HG03432 (cell line): Measurements from ENCODE around the gene TECR.
"Not testable (repeated sequence)": the region's sequence is repeated elsewhere in the genome, so short reads cannot be mapped to it uniquely, and the experiment has no call there.

Experiments used
- ATAC-seq: cut with Tn5 transposase; IDR thresholded peaks from one replicate; pipeline ENCODE4 v1.9.1; 2021; ENCODE audit warnings: mild to moderate bottlenecking, moderate library complexity; ENCODE audit not compliant: unreplicated experiment

Gene TECR

DNA sequence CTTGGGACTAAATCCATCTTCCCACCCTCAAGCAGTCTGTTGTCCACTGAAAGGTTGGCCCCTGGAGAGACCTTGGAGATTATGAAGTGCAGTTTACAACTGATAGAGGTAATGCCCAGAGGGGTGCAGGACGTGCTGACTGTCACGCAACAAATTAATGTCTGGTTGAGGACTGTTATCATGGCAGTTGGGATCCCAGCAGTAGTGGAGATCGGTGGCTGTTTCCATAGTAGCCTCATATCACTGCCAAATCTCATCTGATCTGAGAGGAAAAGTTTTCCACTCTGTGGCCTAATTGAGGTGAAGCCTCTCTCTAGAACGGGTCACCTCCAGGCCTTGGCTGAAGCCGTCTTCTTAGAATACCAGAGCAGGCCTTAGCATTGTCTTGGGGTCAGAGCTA is 4.1 kb downstream of the TECR start:
- no peak for ATAC-seq

DNA sequence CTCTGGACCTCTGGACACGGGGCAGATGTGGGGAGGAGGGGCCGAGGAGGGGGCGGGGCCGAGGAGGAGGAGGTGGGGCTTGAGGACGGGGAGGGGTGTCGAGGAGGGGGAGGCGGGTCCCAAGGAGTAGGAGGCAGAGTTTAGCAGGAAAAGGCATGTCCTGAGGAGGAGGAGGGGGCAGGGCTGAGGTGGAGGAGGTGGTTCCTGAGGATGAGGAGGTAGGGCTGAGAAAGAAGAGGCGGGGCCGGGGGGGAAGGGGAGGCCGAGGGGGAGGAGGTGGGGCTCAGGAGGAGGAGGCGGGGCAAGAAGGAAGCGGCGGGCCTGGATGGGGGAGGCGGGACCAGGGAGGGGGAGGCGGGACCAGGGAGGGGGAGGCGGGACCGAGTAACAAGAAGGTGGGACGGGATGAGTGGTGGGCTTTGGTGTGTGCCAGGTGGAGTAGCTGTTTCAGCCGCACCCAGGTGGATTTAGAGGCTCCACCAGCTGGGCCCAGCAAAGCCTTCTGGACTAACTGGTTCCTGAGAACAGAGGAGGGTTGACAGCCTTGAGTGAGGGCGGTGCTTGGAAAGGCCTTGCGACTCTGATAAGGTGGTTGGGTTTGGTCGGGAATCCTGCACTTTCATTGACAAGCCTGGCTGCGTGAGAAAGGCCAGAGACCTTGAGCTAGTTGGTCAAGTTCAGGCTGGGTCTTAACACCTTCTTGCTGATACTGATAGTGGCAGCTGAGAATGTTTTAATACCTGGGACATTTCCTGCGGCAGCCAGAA is 7.7 kb downstream of the TECR start:
- no peak for ATAC-seq

DNA sequence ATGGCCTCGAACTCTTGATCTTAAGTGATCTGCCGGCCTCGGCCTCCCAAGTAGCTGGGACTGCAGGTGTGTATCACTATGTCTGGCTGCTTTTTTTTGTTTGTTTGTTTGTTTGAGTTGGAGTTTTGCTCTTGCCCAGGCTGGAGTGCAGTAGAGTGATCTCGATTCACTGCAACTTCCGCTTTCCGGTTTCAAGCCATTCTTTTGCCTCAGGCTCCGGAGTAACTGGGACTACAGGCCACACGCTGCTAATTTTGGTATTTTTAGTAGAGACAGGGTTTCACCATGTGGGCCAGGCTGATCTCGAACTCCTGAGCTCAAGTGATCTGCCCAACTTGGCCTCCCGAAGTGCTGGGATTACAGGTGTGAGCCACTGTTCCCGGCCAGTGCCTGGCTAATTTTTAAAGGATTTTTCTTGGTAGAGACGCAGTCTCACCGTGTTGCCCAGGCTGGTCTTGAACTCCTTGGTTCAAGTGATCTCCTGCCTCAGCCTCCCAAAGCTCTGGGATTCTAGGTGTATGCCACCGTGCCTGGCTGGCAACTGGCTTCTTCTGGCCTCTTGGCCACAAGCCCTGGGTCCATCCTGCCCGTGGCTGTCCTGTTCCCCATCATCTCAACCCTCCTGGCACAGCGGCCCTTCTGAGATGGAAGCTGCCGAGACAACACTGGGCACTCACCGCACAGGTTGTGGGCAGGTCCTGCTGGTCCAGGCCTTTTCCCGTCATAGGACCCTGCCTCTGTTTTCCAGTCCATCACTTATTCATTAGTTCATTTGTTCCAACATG is 11.5 kb downstream of the TECR start:
- no peak for ATAC-seq

DNA sequence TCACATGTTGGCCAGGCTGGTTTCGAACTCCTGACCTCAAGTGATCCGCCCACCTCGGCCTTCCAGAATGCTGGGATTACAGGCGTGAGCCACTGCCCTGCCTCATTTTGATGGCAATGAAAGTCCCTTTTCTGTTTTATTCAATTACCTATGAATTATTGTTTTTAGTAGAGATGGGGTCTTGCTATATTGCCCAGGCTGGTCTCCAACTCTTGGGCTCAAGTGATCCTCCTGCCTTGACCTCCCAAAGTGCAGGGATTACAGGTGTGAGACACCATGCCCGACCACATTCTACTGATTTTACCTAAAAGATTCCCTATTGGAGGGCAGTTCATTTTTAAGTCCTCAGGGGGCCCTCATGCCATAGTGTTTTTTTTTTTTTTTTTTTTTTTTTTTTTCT is 12.6 kb downstream of the TECR start:
- ATAC-seq, result not testable (repeated sequence)

DNA sequence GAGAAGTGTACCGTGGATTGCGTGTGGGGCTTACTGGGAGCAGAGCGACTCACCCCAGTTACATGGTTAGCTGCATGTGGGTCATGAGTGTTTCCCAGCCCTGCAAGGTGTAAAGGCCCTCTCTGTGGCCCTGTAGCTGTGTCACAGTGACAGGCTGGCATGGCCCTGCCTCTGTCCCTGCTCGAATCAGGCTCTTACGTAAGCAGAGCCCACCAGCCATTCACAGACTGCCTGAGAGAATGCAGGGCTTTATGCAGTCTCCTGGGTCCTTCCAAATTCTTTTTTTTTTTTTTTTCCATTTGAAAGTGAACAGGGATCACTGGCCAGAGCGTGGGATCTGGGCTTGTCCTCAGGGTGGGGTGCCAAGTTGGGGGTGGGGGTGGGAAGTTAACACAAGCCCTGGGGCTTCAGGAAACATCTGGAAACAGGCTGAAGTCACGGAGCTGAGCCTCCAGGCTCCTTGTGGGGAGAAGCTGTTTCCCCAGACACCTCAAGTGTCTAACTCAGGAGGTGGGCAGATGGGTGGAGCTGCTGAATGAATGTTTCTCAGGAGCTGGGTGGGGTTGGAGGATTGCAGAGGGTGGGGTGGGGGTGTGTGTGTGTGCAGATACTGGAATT is 13.4 kb downstream of the TECR start:
- no peak for ATAC-seq

DNA sequence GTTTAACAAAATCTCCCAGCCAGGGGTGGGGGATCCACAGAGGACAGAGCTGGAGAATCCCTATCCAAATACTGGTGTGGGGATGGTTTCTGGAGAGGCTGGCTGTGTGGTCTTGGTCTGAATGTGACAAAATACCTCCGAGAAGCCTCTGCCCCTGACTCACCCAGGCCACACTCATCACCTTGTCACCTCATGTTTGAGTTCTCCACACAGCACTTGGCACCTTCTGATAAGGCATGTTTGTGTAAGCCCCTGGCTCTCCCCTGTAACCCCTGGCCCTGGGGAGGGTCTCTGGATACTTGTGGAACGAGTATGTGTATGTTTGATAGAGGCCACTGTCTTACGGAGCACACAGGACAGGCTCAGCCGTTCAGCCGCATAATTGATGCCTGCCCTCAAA is 14.7 kb downstream of the TECR start:
- no peak for ATAC-seq

DNA sequence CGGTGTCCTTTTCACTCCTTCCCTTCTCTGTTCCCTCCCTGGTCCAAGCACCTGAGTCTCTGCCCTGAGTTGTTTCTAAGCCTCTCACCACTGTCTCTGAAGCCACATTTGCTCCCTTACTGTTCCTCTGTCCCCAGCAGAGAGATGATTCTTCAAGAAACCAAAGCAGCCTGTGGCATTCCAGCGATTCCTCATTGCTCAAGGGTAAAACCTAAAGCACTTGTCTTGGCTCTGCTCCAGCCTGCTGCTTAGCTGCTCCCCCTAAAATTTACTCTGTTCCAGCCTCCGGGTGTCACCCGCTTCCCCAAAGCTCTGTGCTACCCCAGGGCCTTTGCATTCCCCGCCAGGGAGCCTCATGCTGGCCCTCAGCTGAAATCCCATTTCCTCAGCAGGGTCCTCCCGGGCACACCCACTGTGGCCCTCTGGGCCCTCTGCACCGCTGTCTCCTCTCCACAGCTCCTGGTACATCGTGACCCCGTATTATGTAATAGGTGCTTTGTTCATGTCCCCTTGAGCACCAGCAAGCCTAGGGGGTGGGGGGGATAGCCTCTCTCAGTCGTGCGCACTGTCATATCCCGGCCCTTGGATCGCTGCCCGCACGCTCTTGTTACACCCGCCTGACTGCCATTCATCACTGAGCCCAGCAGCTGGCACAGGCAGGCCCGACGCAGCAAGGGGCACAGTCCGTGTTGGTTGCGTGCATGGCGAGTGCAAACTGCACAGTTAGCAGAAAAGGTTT is 15.8 kb downstream of the TECR start:
- ATAC-seq, result no peak

DNA sequence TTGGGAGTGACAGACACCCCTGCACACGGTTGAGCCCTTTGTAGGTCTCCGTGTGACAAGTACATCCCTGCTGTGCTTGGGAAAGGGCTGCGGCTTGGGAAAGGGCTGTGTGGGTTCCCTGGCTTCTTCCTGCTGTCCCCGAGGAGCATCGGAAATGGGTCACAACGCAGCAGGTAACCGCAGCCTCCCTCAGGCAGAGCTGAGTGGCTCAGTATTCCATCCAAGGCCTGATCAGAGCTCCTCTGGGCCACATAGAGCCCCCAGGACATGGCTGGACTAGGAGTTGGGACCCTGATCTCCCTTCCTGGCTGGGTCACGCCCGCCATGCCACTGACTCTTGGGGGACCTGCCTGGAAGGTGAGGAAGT is 16.3 kb downstream of the TECR start:
- ATAC-seq, result no peak

DNA sequence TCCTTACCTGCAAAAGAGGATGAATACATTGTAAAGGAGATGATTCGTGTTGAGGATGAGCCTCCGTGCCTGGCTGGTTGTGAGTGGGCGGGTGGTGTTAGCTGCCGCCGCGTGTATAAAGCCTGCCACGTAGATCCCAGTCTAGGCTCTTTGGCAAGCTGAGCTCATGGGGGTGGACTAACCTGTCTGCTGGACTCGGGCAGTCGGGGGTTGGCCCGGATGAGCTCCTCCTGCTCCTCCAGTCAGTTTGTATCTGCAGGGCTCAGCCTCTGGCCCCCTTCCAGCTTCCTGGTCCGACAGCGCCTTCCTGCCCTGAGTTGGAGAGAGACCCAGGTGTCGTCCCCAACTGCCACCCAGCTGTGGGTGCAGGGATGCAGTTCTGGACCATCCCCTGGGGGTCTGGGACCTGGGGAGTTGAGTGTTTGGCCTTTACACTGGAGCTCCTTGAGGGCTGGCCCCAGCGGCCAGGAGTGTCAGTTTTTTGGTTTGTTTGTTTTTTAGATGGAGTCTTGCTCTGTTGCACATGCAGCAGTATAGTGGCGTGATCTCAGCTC is 20.9 kb downstream of the TECR start:
- no peak for ATAC-seq

DNA sequence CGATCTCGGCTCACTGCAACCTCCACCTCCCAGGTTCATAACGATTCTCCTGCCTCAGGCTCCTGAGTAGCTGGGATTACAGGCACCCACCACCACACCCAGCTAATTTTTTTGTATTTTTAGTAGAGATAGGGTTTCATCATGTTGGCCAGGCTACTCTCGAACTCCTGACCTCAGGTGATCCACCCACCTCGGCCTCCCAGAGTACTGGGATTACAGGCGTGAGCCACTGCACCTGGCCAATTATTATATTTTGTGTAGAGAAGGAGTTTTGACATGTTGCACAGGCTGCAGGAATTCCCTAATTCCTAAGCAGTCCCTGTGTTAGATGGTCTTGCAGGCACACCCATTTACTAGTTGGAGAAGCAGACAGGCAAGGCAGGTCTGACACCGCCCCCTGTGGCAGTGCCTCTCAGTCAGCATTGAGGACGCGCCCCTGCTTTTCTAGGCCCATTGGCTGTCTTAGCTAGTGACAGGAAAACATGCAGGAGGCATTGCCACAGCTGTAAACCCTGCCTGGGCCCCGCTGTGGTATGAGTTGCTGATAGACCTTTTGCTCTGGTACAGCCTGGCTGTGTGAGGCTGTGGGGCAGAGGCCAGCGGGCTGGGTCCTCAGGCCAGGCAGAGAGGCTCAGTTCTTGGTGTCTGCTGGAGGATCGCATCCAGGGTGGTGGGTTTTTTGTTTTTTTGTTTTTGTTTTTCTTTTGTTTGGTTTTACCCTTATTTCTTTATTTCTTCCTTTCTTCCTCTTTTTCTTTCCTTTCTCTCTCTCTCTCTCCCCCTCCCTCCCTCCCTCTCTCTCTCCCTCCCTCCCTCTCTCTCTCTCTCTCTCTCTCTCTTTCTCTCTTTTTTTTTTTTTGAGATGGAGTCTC is 22.0 kb downstream of the TECR start:
- not testable (repeated sequence) for ATAC-seq

DNA sequence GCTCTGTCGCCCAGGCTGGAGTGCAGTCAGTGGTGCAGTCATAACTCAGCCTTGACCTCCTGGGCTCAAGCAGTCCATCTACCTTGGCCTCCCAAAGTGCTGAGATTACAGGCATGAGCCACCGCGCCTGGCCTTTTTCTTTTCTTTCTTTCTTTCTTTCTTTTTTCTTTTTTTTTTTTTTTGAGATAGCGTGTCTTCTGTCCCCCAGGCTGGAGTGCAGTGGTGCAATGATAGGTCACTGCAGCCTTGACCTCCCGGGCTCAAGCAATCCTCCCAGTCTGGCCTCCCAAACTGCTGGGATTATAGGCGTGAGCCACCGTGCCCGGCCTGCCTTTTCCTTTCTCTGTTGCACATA is 22.6 kb downstream of the TECR start:
- ATAC-seq, result not testable (repeated sequence)

DNA sequence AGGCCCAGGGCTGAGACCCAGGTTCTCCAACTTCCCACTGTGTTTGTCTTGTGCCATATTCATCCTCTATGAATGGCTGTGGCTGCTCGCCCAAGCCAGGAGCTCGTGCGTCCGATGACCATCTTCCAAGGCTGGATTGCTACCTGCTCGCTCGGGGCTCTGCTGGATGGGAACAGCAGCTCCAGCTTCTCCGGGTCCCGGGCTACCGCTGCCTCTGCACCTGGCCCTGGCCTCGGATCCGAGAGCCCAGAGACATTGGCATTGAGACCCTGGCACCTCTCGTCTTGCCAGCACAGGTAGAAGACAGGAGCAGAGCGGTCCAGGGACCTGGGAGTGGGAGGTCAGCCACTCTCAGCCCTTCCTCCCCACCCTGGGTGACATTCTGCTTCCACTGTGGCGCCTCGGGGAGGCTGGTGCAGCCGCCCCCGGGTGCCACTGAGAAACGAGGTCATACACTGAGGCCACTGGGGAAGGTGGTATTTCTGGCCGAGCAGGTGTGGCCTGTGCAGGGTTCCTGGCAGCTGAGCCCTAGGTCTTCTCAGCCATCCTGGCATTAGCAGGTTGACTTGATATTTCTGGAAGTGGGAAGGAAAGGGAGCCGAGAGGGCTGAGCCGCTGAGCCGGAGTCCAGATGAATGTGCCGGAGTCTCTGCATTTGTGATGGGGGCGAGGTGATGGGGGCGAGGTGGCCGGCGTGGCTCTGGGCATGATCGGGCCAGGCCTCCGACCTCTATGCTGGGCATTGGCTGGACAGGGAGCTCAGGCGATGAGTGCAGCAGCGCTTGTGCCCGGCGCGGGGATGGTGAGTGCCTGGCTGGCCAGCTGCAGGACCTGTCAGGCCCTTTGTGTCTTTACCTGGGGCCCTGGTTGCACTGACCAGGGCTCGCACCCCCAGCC is 23.9 kb downstream of the TECR start:
- ATAC-seq, result no peak

DNA sequence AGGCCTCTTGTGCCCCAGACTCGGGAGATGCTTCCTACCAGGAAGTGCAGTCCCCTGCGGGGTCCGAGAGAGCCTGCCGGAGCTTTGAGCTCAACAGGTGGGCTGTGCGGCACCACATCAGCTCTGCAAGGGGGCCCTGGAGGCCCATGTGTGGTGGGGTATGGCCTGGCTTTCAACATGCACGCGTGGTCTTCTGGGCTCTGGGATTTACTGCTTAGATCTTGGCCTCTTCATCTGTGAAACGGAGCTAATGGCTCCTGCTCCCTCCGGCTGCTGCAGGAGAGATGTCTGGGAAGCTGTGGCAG is 24.5 kb downstream of the TECR start:
- ATAC-seq, result no peak

DNA sequence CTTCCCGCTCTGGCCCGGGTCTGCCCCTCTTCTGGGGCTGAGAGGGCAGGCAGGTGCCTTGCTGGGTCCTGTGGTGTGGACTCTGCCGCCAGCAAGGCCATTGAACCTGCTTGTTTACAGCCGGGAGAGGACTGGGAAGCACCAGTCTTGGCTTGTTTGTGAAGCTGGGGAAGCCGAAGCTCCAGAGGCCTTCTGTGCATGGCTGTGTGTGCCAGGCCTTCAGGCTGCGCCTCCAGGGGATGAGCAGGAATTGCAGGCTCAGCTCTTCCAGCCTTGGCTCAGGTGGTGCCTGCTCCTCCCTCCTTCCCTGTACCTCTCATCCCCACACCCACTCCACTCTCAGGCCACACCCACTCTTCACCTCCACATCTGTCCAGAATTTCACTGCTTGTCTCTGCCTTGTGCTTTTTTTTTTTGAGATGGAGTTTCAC is 25.0 kb downstream of the TECR start:
- ATAC-seq, result no peak

DNA sequence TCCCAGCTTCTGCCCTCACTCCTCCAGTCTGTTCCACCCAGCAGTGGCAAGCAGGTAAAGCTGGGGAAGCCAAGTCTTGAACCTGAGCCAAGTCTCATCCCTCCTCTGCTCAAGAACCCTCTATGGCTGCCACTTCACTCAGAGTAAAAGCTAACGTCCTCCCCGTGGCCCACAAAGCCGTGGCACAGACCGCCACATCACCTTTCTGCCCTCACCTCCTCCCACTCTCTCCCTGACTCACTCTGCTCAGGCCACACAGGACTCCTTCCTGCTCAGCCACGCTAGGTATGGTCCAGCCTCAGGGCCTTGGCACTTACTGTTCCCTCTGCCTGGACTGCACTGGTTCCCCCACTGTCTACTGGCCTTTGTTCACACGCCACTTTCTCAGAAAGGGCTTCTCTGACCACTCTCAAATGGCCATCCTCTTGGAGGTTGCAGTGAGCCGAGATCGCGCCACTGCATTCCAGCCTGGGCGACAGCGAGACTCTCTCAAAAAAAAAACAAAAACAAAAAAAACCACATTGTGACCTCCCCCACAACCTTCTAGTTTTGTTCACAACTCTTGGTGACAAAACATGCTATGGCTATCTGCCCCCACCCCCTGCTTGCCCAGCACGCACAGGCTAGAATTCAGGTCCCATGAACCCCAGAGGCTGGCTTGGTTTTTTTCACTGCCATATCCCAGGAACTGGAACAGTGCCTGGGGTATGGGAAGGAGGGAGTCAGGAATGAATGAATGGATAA is 26.7 kb downstream of the TECR start:
- no peak for ATAC-seq

DNA sequence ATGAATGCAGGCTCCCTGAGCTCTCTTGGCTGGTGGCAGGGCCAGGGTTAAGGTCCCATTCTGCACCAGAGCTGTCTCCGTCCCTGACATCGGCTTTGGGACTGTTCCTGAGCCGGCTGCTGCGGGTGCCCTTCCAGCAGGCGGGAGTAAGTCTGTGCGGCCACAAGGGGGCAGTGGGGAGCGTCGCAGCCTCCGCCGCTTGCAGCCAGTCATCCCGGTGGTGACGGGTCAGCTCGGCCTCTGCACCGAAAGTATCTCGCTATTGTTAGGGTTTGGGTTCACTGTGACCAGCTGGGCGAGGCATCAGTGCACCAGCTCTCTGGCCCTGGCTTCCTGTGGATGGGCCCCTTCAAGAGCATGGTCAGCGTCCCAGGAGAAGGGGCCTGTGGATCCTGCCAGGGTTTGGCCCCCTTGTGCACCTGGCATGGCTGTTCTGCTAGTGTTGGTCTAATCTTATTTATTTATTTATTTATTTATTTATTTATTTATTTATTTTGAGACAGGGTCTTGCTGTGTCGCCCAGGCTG is 27.3 kb downstream of the TECR start:
- ATAC-seq, result no peak

DNA sequence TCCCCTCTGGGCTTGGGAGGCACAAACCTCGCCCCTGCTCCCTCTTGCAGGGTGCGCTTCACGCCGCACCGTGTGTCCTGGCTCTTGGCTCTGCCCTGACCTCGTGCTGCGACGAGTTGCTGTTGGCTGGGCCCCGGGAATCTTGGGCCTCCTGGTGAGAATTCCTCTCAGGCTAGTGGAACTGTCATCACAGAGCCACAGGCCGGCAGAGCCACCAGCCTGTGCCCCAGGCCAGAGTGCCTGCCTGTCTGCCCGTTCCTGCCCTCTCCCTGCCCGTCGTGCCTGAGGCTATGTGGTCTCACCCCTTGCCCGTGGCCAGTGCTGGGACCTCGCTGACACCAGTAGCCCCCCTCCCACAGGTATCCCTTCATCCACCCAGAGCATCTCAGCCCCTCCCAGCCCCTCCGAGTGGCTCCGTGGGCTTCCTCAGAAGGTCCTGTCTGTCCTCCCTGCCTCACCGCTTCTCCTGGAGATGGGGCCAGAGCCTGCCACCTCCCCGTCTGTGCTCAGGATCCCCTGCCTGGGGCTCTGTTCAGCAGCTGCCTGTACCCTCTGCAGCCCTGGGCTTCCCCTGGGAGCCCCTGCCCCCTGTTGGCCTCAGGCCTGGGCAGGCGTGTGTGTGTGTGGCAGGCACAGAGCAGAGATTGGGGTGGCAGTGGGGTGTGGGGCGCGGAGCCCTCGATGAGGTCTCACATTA is 29.1 kb downstream of the TECR start:
- ATAC-seq, result no peak
